Lower leg skin (tissue), 4 donors: ENCODE results near the gene SDCCAG8. TPM values are rescaled to one million over a fixed set of nuclear protein-coding genes. Genes with fewer than 3 reads are reported as not detected.

ENCODE experiments used
- DNase-seq, 2 donors: peaks; one replicate each; pipeline ENCODE4 v3.0.0-alpha.2; 2019; ENCODE audit warnings: low spot score in 2 of 2
- H3K4me3 ChIP-seq: fragments of 200-600 bp; sonication (generic); 2 replicates; pipeline ENCODE4 v1.5.1; 2017; ENCODE audit warnings: mild to moderate bottlenecking, low read depth; ENCODE audit not compliant: poor library complexity, severe bottlenecking
- POLR2A ChIP-seq, 2 donors: fragments of 450-650 bp; IDR thresholded peaks; one replicate each; pipeline ENCODE4 v1.6.1; 2016 to 2017; ENCODE audit warnings: antibody characterized with exemption in 2 of 2, mild to moderate bottlenecking in 1 of 2, moderate library complexity in 1 of 2
- WGBS, 2 donors: methylation state at CpG; one replicate each; pipeline ENCODE4 v1.1.5; 2018; 5-methylcytosine and 5-hydroxymethylcytosine counted together
- intact Hi-C: fragments of 100-400 bp; cut with DNase I; formaldehyde crosslinking; loops from one replicate; pipeline ENCODE4 v1.15.0; 2023; ENCODE audit warnings: low total_unique reads
- total RNA-seq, 4 donors: library from RNA; depleted of rRNA; stranded (reverse); fragments of >200 nt; gene quantifications; one replicate each; pipeline ENCODE4 v1.1.0, GENCODE V29; 2016
- TF ChIP-seq, protein P1 (sequence below), 3 donors: fragments of 450-650 bp; IDR thresholded peaks; one replicate each; pipeline ENCODE4 v1.5.1; 2016; ENCODE audit warnings: antibody characterized with exemption in 3 of 3, mild to moderate bottlenecking in 3 of 3, moderate library complexity in 2 of 3

The SDCCAG8 gene
- total RNA-seq, 4 donors from 2014 or later = 20.0 to 53.6 (median 48.9) TPM

DNA sequence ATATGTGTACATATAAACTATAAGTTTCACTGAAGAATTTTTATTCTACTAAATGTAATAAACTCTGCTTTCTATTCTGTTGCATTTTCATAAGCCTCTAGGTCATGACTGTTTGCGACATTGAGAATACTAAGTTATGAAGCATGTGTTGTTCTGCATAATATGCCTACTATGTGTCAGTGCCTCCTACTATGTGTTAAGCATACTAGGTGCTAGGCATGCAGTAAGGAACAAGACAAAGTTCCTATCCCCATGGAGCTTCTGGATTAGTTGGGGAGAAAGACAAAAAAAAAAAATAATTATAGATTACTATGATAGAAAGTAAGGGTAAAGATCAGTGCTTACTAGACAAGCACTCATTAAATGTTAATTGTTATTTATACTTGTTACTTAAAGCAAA is 1.3 kb downstream of the SDCCAG8 start:
- intact Hi-C loops = no loop called here
- H3K4me3 ChIP-seq = no peak overlapping the region
- 91 to 93% methylated on average over 1 of the region's 1 CpG for WGBS, 2 donors
- no peak for DNase-seq
- TF ChIP-seq POLR2A (IDR thresholded peaks at IDR 0.05) = no peak
- TF ChIP-seq, protein P1, sequence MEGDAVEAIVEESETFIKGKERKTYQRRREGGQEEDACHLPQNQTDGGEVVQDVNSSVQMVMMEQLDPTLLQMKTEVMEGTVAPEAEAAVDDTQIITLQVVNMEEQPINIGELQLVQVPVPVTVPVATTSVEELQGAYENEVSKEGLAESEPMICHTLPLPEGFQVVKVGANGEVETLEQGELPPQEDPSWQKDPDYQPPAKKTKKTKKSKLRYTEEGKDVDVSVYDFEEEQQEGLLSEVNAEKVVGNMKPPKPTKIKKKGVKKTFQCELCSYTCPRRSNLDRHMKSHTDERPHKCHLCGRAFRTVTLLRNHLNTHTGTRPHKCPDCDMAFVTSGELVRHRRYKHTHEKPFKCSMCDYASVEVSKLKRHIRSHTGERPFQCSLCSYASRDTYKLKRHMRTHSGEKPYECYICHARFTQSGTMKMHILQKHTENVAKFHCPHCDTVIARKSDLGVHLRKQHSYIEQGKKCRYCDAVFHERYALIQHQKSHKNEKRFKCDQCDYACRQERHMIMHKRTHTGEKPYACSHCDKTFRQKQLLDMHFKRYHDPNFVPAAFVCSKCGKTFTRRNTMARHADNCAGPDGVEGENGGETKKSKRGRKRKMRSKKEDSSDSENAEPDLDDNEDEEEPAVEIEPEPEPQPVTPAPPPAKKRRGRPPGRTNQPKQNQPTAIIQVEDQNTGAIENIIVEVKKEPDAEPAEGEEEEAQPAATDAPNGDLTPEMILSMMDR (IDR thresholded peaks at IDR 0.05) = no peak

DNA sequence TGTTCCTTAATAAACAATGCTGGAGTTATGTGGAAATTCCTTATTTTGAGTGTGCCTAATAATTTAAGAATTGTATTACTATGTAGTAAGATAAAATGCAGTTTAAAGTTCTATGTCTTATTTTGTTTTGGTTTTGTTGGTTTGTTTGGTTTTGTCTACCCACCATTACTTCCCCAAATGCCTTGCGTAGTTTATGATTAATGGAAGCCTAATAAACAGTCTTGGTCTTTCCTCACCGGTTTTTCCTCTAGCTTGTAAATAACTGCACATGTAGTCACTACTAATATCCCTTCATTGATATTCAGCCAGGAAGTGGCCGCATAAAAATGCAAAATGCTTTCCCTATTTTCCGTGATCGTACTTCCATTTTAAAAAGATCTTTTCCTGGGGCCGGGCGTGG is 2.9 kb downstream of the SDCCAG8 start:
- intact Hi-C loops = no loop called here
- H3K4me3 ChIP-seq = no peak overlapping the region
- WGBS, 2 donors = 96 to 97% methylated on average over 7 of the region's 7 CpGs
- TF ChIP-seq, protein P1 (IDR thresholded peaks at IDR 0.05) = no peak
- no peak for TF ChIP-seq POLR2A (IDR thresholded peaks at IDR 0.05)
- no peak for DNase-seq

DNA sequence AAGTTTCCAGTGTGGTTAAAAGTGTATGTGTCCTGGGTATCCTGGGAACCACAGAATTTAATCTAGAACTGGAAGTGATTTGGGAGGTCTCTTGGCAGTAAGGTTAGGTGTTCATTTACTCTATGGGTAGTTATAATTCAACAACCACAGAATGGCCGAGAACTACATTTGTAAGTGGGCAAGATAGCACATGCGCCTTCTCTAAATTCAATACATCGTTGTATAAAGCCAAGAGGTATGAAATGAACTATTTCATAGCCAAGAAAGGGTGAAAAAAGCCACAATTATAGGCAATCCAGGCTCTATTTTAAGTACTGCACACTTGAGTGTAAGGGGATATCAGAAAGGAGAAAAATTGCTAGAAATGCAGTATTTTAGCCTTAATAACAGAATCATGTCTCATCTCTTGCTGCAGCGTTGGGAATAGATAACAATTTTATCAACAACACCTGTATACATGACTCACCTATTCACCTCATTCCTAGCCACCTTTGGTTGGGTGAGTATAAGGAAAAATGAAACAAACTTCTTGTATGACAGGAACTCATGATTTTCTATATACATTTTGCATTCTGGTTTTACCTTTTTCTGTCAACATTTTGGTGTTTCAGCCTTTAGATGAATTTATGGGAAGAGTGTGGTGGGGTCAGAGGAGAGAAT is 4.5 kb downstream of the SDCCAG8 start:
- DNase-seq = no peak
- 35 to 37% methylated on average over 4 of the region's 4 CpGs for WGBS, 2 donors
- H3K4me3 ChIP-seq = no peak overlapping the region
- intact Hi-C loops = no loop called here
- TF ChIP-seq, protein P1 (IDR thresholded peaks at IDR 0.05) = no peak
- no peak for TF ChIP-seq POLR2A (IDR thresholded peaks at IDR 0.05)

DNA sequence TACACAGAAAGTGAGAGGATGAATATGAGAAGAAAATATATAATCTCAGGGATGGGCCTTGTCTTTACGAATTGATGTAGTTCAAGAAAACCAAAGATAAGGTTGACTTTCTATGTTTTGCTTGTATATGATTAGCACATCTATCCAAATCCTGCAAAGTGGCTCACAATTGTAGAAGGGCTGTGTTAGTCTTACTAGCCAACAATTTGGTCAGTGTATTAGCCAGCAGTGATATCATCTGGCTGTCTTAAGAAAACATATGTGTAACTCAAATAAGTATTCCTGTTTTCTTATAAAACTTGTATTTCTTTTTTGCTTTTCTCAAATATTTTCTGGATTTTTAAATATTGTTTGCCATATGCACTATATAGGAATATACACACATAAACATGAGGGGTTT is 5.5 kb downstream of the SDCCAG8 start:
- H3K4me3 ChIP-seq = no peak overlapping the region
- intact Hi-C loops = no loop called here
- WGBS, 2 donors = 69 to 82% methylated on average over 1 of the region's 1 CpG
- DNase-seq = no peak
- TF ChIP-seq, protein P1 (IDR thresholded peaks at IDR 0.05) = no peak
- TF ChIP-seq POLR2A (IDR thresholded peaks at IDR 0.05) = no peak

DNA sequence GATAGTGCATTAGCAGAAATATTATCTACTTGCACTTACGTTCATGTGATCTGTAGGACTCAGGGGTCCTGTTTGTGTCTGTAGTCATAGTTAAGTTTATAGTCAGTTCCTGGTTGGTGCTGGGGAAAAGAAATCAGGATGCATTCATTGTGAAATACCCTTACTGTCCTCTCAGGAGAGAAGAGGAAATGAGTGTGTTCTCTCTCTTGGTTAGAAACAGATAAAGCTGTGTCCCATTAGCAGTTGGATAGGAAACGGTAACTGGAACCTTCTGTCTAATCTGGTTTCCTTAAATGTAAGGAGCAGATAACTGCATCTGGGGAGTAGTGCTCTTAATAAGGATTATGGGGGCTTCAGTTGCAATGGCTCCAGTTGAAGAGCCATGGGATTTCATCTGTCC is 8.9 kb downstream of the SDCCAG8 start:
- TF ChIP-seq, protein P1 (IDR thresholded peaks at IDR 0.05) = no peak
- TF ChIP-seq POLR2A (IDR thresholded peaks at IDR 0.05) = no peak
- no peak overlapping the region for H3K4me3 ChIP-seq
- intact Hi-C loops = no loop called here
- 58 to 65% methylated on average over 2 of the region's 2 CpGs for WGBS, 2 donors
- no peak for DNase-seq

DNA sequence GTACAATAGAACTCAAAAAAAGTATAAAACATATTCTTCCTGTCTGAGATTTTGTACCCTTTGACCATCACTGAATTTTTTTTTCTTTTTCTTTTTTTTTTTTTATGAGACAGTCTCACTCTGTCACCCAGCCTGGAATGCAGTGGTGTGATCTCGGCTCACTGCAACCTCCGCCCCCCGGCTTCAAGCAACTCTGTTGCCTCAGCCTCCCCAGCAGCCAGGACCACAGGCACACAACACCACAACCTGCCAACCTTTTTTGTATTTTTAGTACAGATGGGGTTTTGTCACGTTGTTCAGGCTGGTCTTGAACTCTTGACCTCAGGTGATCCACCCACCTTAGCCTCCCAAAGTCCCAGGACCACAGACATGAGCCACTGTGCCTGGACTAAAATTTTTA is 10.4 kb downstream of the SDCCAG8 start:
- no peak overlapping the region for H3K4me3 ChIP-seq
- WGBS, 2 donors = 91 to 94% methylated on average over 4 of the region's 4 CpGs
- no peak for DNase-seq
- TF ChIP-seq POLR2A (IDR thresholded peaks at IDR 0.05) = no peak
- TF ChIP-seq, protein P1 (IDR thresholded peaks at IDR 0.05) = no peak
- intact Hi-C loops = no loop called here
